Measurements from ENCODE around the gene MELK.

DNA sequence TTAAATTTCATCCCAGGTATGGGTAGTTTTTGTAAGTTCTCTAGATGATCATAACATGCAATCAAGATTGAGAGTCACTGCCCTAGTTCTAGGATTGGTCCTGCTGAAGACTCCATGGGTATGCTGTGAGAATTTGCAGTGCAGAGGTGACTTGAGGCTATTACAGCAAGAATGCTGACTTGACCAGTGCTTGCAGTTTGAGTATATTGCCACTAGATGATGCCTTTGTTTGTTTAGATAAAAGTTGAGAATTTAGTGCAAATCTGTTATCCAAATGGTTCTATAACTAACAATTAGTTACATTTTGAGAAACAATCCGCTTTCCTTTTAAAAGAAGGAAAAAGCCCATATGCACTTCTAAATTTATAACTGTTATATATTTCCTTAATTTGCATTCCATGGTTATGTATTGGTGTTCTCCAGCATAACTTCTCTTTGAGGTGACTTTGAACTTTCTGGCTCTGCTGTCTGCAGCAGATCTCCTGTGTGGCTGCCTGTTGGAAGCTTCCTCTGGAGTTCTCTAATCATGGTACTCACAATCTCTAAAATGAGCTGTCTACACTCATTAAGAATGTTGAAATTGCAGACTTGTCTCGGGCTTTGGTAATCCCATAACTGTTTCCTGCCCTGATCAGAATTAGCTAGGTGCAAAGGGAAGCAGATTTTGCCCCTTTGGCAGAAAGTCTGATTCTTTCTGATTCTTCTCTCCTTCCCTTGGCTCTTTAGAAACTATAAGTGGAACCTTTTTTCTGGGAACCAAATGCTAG, 24.9 kb downstream of the MELK start:
- TF ChIP-seq, protein P1, sequence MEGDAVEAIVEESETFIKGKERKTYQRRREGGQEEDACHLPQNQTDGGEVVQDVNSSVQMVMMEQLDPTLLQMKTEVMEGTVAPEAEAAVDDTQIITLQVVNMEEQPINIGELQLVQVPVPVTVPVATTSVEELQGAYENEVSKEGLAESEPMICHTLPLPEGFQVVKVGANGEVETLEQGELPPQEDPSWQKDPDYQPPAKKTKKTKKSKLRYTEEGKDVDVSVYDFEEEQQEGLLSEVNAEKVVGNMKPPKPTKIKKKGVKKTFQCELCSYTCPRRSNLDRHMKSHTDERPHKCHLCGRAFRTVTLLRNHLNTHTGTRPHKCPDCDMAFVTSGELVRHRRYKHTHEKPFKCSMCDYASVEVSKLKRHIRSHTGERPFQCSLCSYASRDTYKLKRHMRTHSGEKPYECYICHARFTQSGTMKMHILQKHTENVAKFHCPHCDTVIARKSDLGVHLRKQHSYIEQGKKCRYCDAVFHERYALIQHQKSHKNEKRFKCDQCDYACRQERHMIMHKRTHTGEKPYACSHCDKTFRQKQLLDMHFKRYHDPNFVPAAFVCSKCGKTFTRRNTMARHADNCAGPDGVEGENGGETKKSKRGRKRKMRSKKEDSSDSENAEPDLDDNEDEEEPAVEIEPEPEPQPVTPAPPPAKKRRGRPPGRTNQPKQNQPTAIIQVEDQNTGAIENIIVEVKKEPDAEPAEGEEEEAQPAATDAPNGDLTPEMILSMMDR (IDR thresholded peaks at IDR 0.05; ENCODE audit: low read length), result peak; percentile 54
- no peak for TF ChIP-seq EZH2 (optimal IDR thresholded peaks at IDR 0.05; ENCODE audit: low read depth, low read length)
